ENCODE results near the gene C4orf50. TPM values are rescaled to one million over a fixed set of nuclear protein-coding genes. Genes with fewer than 3 reads are reported as not detected.

The C4orf50 gene
- total RNA-seq, 1 donor from 2014 or later = not detected

- TF ChIP-seq CTCF (IDR thresholded peaks at IDR 0.05; ENCODE audit: borderline replicate concordance) = no peak
- no peak for DNase-seq
- intact Hi-C loops (cut with micrococcal nuclease) = no loop called here
Measured at GRCh38 chr4:5940470-5941203, 77.6 kb downstream of the C4orf50 start.

GRCh38 chr4:5933996-5934831 lies 84.0 kb downstream of the C4orf50 start:
- Histone ChIP-seq H3K36me3 (no peaks in the 10 kb centered on the region), H3K4me1 (no peaks in the 10 kb centered on the region), H3K4me3 (no peak overlapping the region), H3K9me3 (replicated peaks) (no peaks in the 10 kb centered on the region), H3K27ac (replicated peaks) (no peak overlapping the region), H3K27me3 (ENCODE audit: low read depth) (peaks cover 63% of the 10 kb centered on the region)
- TF ChIP-seq CTCF (IDR thresholded peaks at IDR 0.05; ENCODE audit: borderline replicate concordance) = no peak
- DNase-seq = no peak
- intact Hi-C loops (cut with micrococcal nuclease) = no loop called here

More at GRCh38 chr4:5940470-5941203, 77.6 kb downstream of the C4orf50 start:
- Histone ChIP-seq H3K27ac (replicated peaks) (no peak overlapping the region), H3K4me1 (no peaks in the 10 kb centered on the region), H3K4me3 (no peak overlapping the region), H3K36me3 (no peaks in the 10 kb centered on the region), H3K27me3 (ENCODE audit: low read depth) (peaks cover 53% of the 10 kb centered on the region), H3K9me3 (replicated peaks) (peaks cover 8% of the 10 kb centered on the region)

- Histone ChIP-seq H3K27me3 (ENCODE audit: low read depth) (peaks cover 73% of the 10 kb centered on the region), H3K27ac (replicated peaks) (no peak overlapping the region), H3K4me1 (no peaks in the 10 kb centered on the region), H3K4me3 (no peak overlapping the region), H3K9me3 (replicated peaks) (no peaks in the 10 kb centered on the region), H3K36me3 (no peaks in the 10 kb centered on the region)
- no peak for TF ChIP-seq CTCF (IDR thresholded peaks at IDR 0.05; ENCODE audit: borderline replicate concordance)
- intact Hi-C loops (cut with micrococcal nuclease) = no loop called here
- DNase-seq = no peak
Measured at GRCh38 chr4:5933116-5933515, 85.1 kb downstream of the C4orf50 start.

GRCh38 chr4:5932035-5932568 lies 86.1 kb downstream of the C4orf50 start:
- no peaks in the 10 kb centered on the region for H3K36me3 ChIP-seq
- intact Hi-C loops (cut with micrococcal nuclease) = no loop called here
- no peak for DNase-seq
- no peak overlapping the region for H3K27ac ChIP-seq (replicated peaks)
- no peaks in the 10 kb centered on the region for H3K4me1 ChIP-seq
- no peak for TF ChIP-seq CTCF (IDR thresholded peaks at IDR 0.05; ENCODE audit: borderline replicate concordance)
- no peaks in the 10 kb centered on the region for H3K9me3 ChIP-seq (replicated peaks)
- no peak overlapping the region for H3K4me3 ChIP-seq
- H3K27me3 ChIP-seq (ENCODE audit: low read depth) = peaks cover 82% of the 10 kb centered on the region

GRCh38 chr4:5931526-5931925 lies 86.7 kb downstream of the C4orf50 start:
- H3K4me3 ChIP-seq = no peak overlapping the region
- peaks cover 88% of the 10 kb centered on the region for H3K27me3 ChIP-seq (ENCODE audit: low read depth)

More at GRCh38 chr4:5931526-5931925, 86.7 kb downstream of the C4orf50 start:
- Histone ChIP-seq H3K27ac (replicated peaks) (no peak overlapping the region), H3K9me3 (replicated peaks) (no peaks in the 10 kb centered on the region), H3K4me1 (no peaks in the 10 kb centered on the region), H3K36me3 (no peaks in the 10 kb centered on the region)
- intact Hi-C loops (cut with micrococcal nuclease) = no loop called here
- no peak for DNase-seq
- no peak for TF ChIP-seq CTCF (IDR thresholded peaks at IDR 0.05; ENCODE audit: borderline replicate concordance)

All from left ventricle myocardium inferior (tissue), 1 donor.